ENCODE data around the gene ADAM12.
A peak's percentile ranks its signal among the peaks of the same experiment; 100 is the strongest.
"Not testable (repeated sequence)": the region's sequence is repeated elsewhere in the genome, so short reads cannot be mapped to it uniquely, and the experiment has no call there.

Gene ADAM12

DNA sequence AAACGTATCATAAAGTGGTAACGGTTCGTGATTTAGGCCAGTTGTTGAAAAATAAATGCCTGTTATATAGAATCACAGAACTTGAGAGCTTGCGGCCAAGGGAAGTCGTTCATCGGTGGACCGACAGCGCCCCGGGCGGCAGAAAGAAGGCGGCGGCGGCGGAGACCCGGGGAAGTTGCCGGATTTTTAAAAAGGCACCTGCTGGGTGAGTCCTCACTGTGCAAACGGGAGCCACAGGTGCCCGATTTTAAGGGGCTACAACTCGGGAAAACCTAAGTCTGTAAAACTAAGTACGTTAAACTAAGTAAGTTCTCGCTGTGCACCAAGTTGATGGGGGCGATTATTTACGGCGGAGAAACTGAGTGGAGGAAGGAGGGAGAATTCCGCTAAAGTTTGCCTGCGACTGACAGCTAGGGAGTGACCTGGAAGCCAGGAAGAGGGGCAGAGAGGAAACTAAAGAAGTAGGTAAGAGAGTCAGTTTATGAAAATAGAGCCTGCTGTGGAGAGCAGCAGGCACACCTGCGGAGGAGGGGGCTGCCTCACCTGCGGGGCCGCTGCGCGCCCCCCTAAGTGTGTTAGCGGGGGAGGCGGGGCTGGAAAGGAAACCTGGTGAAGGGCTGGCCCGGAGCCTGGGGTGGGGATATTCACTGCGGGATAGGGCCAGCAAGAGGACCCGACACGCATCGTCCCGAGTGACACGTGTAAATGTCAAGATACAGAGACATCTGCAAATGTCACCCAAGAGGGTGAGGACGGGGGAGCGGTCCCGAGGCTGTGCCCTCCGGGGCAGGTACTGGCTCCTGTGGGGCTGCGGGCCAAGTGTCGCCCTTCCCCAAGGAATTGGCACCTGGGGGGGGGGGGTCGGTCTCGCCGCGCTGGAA, 996 bp downstream of the ADAM12 start:
- Histone ChIP-seq H3K4me3 (ENCODE audit: low read depth, low read length) (peak overlapping the region; percentile 59), H3K9me3 (ENCODE audit: control insufficient read depth, insufficient read depth, low read length) (no peaks in the 10 kb centered on the region), H3K9ac (ENCODE audit: low read depth, low read length) (no peak overlapping the region), H3K36me3 (ENCODE audit: control insufficient read depth, insufficient read depth, low read length) (no peaks in the 10 kb centered on the region), H3K4me1 (ENCODE audit: control insufficient read depth, insufficient read depth, low read length) (no peaks in the 10 kb centered on the region), H3K27me3 (ENCODE audit: control insufficient read depth, insufficient read depth, low read length) (peaks cover 39% of the 10 kb centered on the region)

DNA sequence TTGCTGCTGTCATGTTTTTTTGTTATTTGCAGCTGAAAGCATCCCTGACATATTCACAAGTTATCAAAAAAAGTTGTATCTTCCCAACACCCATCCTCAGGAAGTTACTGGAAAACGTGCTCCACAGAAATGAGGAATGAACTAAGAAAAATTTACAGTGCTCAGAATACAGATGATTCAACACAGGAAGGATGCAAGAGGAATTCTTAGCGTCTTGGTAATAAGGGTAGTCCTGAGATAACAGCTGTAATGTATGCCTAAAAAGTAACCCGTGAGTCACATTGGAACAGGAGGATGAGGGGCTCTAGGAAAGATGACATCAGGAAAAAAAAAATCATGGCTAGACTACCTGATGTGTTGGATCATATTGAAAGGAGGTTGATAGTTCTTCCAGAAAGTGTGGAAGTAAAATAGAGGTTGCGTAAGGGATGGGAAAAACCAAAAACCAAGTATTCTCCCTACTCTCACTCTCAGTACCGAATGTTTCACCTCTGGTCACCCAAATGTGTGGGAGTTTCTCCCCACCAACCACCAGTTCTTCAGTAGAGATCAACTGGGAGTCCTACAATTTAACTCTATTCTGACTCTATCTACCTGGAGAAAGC, 3.9 kb downstream of the ADAM12 start:
- H3K4me3 ChIP-seq (ENCODE audit: low read depth, low read length) = no peak overlapping the region

GRCh38 chr10:126380352-126381076, 7.8 kb downstream of the ADAM12 start:
- Histone ChIP-seq H3K4me3 (ENCODE audit: low read depth, low read length) (no peak overlapping the region), H3K9ac (ENCODE audit: low read depth, low read length) (no peak overlapping the region), H3K9me3 (ENCODE audit: control insufficient read depth, insufficient read depth, low read length) (no peaks in the 10 kb centered on the region), H3K4me1 (ENCODE audit: control insufficient read depth, insufficient read depth, low read length) (no peaks in the 10 kb centered on the region), H3K27me3 (ENCODE audit: control insufficient read depth, insufficient read depth, low read length) (no peaks in the 10 kb centered on the region), H3K36me3 (ENCODE audit: control insufficient read depth, insufficient read depth, low read length) (no peaks in the 10 kb centered on the region)

More for the DNA sequence above, 3.9 kb downstream of the ADAM12 start:
- Histone ChIP-seq H3K4me1 (ENCODE audit: control insufficient read depth, insufficient read depth, low read length) (no peaks in the 10 kb centered on the region), H3K27me3 (ENCODE audit: control insufficient read depth, insufficient read depth, low read length) (peaks cover 28% of the 10 kb centered on the region), H3K9me3 (ENCODE audit: control insufficient read depth, insufficient read depth, low read length) (no peaks in the 10 kb centered on the region), H3K36me3 (ENCODE audit: control insufficient read depth, insufficient read depth, low read length) (no peaks in the 10 kb centered on the region), H3K9ac (ENCODE audit: low read depth, low read length) (no peak overlapping the region)

GRCh38 chr10:126379166-126379565, 9.1 kb downstream of the ADAM12 start:
- not testable (repeated sequence) for H3K36me3 ChIP-seq (ENCODE audit: control insufficient read depth, insufficient read depth, low read length); H3K9ac ChIP-seq (ENCODE audit: low read depth, low read length); H3K9me3 ChIP-seq (ENCODE audit: control insufficient read depth, insufficient read depth, low read length); H3K4me1 ChIP-seq (ENCODE audit: control insufficient read depth, insufficient read depth, low read length); H3K4me3 ChIP-seq (ENCODE audit: low read depth, low read length); H3K27me3 ChIP-seq (ENCODE audit: control insufficient read depth, insufficient read depth, low read length)

DNA sequence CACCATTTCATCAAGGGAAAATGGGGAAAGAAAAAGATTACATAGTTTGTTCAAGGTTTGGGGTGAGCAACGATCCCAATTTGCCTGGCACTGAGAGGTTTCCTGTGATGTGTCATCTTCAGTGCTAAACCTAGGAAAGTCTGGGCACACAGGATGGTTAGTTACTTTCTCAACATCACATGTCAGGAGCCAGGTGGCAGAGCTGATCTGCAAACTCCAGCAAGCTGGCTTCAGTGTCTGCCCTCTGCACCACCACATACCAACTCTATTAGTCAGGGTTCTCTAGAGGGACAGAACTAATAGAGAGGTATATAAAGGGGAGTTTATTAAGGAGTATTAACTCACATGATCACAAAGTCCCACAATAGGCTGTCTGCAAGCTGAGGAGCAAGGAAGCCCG, 11.3 kb downstream of the ADAM12 start:
- Histone ChIP-seq H3K36me3 (ENCODE audit: control insufficient read depth, insufficient read depth, low read length) (no peaks in the 10 kb centered on the region), H3K4me1 (ENCODE audit: control insufficient read depth, insufficient read depth, low read length) (no peaks in the 10 kb centered on the region), H3K9ac (ENCODE audit: low read depth, low read length) (no peak overlapping the region), H3K4me3 (ENCODE audit: low read depth, low read length) (no peak overlapping the region), H3K27me3 (ENCODE audit: control insufficient read depth, insufficient read depth, low read length) (no peaks in the 10 kb centered on the region), H3K9me3 (ENCODE audit: control insufficient read depth, insufficient read depth, low read length) (no peaks in the 10 kb centered on the region)

GRCh38 chr10:126375926-126376554, 12.2 kb downstream of the ADAM12 start:
- H3K4me1 ChIP-seq (ENCODE audit: control insufficient read depth, insufficient read depth, low read length) = no peaks in the 10 kb centered on the region
- H3K4me3 ChIP-seq (ENCODE audit: low read depth, low read length) = no peak overlapping the region
- H3K36me3 ChIP-seq (ENCODE audit: control insufficient read depth, insufficient read depth, low read length) = no peaks in the 10 kb centered on the region
- no peaks in the 10 kb centered on the region for H3K27me3 ChIP-seq (ENCODE audit: control insufficient read depth, insufficient read depth, low read length)
- no peak overlapping the region for H3K9ac ChIP-seq (ENCODE audit: low read depth, low read length)
- no peaks in the 10 kb centered on the region for H3K9me3 ChIP-seq (ENCODE audit: control insufficient read depth, insufficient read depth, low read length)

DNA sequence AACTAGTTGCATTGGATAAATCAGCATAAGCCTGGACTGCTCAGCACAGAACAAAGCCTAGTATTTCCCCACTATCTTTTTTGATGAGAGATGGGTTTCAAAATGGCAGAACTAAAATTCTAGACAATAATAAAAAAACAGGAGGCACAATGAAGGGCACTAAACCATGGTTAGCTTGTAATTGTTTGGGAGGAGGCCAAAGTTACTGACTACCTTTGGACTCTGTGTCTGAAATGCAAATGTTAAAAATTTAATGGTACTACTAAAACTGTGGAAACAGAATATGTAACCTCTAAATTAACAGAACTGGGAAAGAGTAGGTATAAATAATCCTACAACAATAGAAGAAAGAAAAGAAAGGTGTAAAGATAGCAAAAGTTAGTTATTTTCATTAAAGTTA, 13.0 kb downstream of the ADAM12 start:
- Histone ChIP-seq H3K36me3 (ENCODE audit: control insufficient read depth, insufficient read depth, low read length) (no peaks in the 10 kb centered on the region), H3K9ac (ENCODE audit: low read depth, low read length) (no peak overlapping the region), H3K4me3 (ENCODE audit: low read depth, low read length) (no peak overlapping the region), H3K27me3 (ENCODE audit: control insufficient read depth, insufficient read depth, low read length) (no peaks in the 10 kb centered on the region), H3K4me1 (ENCODE audit: control insufficient read depth, insufficient read depth, low read length) (no peaks in the 10 kb centered on the region), H3K9me3 (ENCODE audit: control insufficient read depth, insufficient read depth, low read length) (no peaks in the 10 kb centered on the region)

DNA sequence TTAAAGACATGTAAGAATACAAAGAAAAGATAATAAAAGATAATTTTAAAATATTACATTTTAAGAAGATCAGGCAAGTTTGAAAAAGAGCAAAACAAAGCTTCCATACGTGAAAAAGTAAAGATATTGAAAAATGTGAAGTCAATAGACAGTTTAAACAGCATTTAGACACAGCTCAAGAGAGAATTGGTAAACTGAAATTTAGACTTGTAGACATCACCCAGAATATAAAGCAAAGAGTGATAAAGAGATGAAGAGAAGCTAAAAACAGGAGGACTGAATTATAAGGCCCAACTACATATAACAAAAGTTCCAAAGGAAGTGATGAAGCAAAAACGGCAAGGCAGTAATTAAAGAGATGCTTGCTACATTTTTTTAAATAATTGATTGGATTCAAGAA, 13.8 kb downstream of the ADAM12 start:
- Histone ChIP-seq H3K27me3 (ENCODE audit: control insufficient read depth, insufficient read depth, low read length) (no peaks in the 10 kb centered on the region), H3K9me3 (ENCODE audit: control insufficient read depth, insufficient read depth, low read length) (no peaks in the 10 kb centered on the region), H3K4me3 (ENCODE audit: low read depth, low read length) (no peak overlapping the region), H3K4me1 (ENCODE audit: control insufficient read depth, insufficient read depth, low read length) (no peaks in the 10 kb centered on the region), H3K9ac (ENCODE audit: low read depth, low read length) (no peak overlapping the region), H3K36me3 (ENCODE audit: control insufficient read depth, insufficient read depth, low read length) (no peaks in the 10 kb centered on the region)

- Histone ChIP-seq H3K9me3 (ENCODE audit: control insufficient read depth, insufficient read depth, low read length) (no peaks in the 10 kb centered on the region), H3K27me3 (ENCODE audit: control insufficient read depth, insufficient read depth, low read length) (no peaks in the 10 kb centered on the region), H3K9ac (ENCODE audit: low read depth, low read length) (no peak overlapping the region), H3K4me3 (ENCODE audit: low read depth, low read length) (no peak overlapping the region), H3K4me1 (ENCODE audit: control insufficient read depth, insufficient read depth, low read length) (no peaks in the 10 kb centered on the region), H3K36me3 (ENCODE audit: control insufficient read depth, insufficient read depth, low read length) (no peaks in the 10 kb centered on the region)
These were observed 14.3 kb downstream of the ADAM12 start for GRCh38 chr10:126373972-126374371.

DNA sequence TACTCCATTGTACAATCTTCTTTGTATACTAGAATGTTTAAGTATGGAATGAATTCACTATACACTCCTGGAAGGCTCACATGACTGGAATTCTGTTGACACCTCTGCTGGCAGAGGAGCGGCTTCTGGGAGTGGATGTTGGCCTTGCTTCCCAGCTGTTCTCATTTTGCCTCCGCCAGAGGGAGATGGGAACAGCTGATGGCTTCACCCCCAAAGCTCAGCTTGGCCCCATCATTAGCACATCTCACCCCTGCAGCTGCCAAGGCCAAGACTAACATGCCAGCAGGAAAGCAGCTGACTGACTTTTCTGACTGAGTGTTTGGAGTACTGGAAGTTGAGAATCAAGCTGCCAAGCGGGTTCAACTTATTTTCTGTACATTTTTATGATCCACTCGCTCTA, 15.1 kb downstream of the ADAM12 start:
- Histone ChIP-seq H3K36me3 (ENCODE audit: control insufficient read depth, insufficient read depth, low read length) (no peaks in the 10 kb centered on the region), H3K4me3 (ENCODE audit: low read depth, low read length) (no peak overlapping the region), H3K9ac (ENCODE audit: low read depth, low read length) (no peak overlapping the region), H3K27me3 (ENCODE audit: control insufficient read depth, insufficient read depth, low read length) (no peaks in the 10 kb centered on the region), H3K9me3 (ENCODE audit: control insufficient read depth, insufficient read depth, low read length) (no peaks in the 10 kb centered on the region), H3K4me1 (ENCODE audit: control insufficient read depth, insufficient read depth, low read length) (no peaks in the 10 kb centered on the region)

- H3K27me3 ChIP-seq (ENCODE audit: control insufficient read depth, insufficient read depth, low read length) = no peaks in the 10 kb centered on the region
- H3K4me3 ChIP-seq (ENCODE audit: low read depth, low read length) = no peak overlapping the region
- no peaks in the 10 kb centered on the region for H3K9me3 ChIP-seq (ENCODE audit: control insufficient read depth, insufficient read depth, low read length)
- H3K9ac ChIP-seq (ENCODE audit: low read depth, low read length) = no peak overlapping the region
- H3K4me1 ChIP-seq (ENCODE audit: control insufficient read depth, insufficient read depth, low read length) = no peaks in the 10 kb centered on the region
- H3K36me3 ChIP-seq (ENCODE audit: control insufficient read depth, insufficient read depth, low read length) = no peaks in the 10 kb centered on the region
These were observed 15.9 kb downstream of the ADAM12 start for GRCh38 chr10:126372396-126372795.

All from iPS-15b (cell line).